ENCODE measurements around the gene CSTF2T.

Gene CSTF2T

GRCh38 chr10:51733057-51733456 lies 33.7 kb upstream of the CSTF2T start:
- H3K9me3 ChIP-seq (ENCODE audit: insufficient read depth, low read length) = no peaks in the 10 kb centered on the region
- no peaks in the 10 kb centered on the region for H3K9me2 ChIP-seq (replicated peaks; ENCODE audit: insufficient read depth, low read length)

GRCh38 chr10:51729822-51730555 lies 30.6 kb upstream of the CSTF2T start:
- TF ChIP-seq, protein P1, sequence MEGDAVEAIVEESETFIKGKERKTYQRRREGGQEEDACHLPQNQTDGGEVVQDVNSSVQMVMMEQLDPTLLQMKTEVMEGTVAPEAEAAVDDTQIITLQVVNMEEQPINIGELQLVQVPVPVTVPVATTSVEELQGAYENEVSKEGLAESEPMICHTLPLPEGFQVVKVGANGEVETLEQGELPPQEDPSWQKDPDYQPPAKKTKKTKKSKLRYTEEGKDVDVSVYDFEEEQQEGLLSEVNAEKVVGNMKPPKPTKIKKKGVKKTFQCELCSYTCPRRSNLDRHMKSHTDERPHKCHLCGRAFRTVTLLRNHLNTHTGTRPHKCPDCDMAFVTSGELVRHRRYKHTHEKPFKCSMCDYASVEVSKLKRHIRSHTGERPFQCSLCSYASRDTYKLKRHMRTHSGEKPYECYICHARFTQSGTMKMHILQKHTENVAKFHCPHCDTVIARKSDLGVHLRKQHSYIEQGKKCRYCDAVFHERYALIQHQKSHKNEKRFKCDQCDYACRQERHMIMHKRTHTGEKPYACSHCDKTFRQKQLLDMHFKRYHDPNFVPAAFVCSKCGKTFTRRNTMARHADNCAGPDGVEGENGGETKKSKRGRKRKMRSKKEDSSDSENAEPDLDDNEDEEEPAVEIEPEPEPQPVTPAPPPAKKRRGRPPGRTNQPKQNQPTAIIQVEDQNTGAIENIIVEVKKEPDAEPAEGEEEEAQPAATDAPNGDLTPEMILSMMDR (IDR thresholded peaks at IDR 0.05; ENCODE audit: insufficient read depth, low read length, poor library complexity, severe bottlenecking) = no peak
- TF ChIP-seq EZH2phosphoT487 (conservative IDR thresholded peaks at IDR 0.05; ENCODE audit: low read length) = no peak
- Histone ChIP-seq H3K4me2 (ENCODE audit: low read depth, low read length, poor library complexity, severe bottlenecking) (no peak overlapping the region), H3F3A (ENCODE audit: insufficient read depth) (no peaks in the 10 kb centered on the region), H3K36me3 (ENCODE audit: low read length) (no peaks in the 10 kb centered on the region), H2AFZ (ENCODE audit: low read depth, low read length, severe bottlenecking) (no peak overlapping the region), H3K4me3 (ENCODE audit: insufficient read depth, low read length, poor library complexity, severe bottlenecking) (no peak overlapping the region), H3K9me3 (ENCODE audit: insufficient read depth, low read length) (no peaks in the 10 kb centered on the region), H3K27ac (ENCODE audit: low read depth, low read length) (no peak overlapping the region), H3K9ac (ENCODE audit: low read length) (no peak overlapping the region), H3K27me3 (ENCODE audit: low read length) (no peaks in the 10 kb centered on the region), H4K20me1 (ENCODE audit: low read depth, low read length) (no peaks in the 10 kb centered on the region), H3K79me2 (ENCODE audit: insufficient read depth, low read length) (no peaks in the 10 kb centered on the region), H3K9me2 (replicated peaks; ENCODE audit: insufficient read depth, low read length) (no peaks in the 10 kb centered on the region)

More at GRCh38 chr10:51733057-51733456, 33.7 kb upstream of the CSTF2T start:
- H3K79me2 ChIP-seq (ENCODE audit: insufficient read depth, low read length) = no peaks in the 10 kb centered on the region
- H3K9ac ChIP-seq (ENCODE audit: low read length) = no peak overlapping the region
- H3K27me3 ChIP-seq (ENCODE audit: low read length) = no peaks in the 10 kb centered on the region
- H2AFZ ChIP-seq (ENCODE audit: low read depth, low read length, severe bottlenecking) = no peak overlapping the region
- H3K4me3 ChIP-seq (ENCODE audit: insufficient read depth, low read length, poor library complexity, severe bottlenecking) = no peak overlapping the region
- no peaks in the 10 kb centered on the region for H3K36me3 ChIP-seq (ENCODE audit: low read length)
- no peak overlapping the region for H3K27ac ChIP-seq (ENCODE audit: low read depth, low read length)
- H3F3A ChIP-seq (ENCODE audit: insufficient read depth) = no peaks in the 10 kb centered on the region
- TF ChIP-seq, protein P1 (IDR thresholded peaks at IDR 0.05; ENCODE audit: insufficient read depth, low read length, poor library complexity, severe bottlenecking) = no peak
- no peak for TF ChIP-seq EZH2phosphoT487 (conservative IDR thresholded peaks at IDR 0.05; ENCODE audit: low read length)
- no peak overlapping the region for H3K4me2 ChIP-seq (ENCODE audit: low read depth, low read length, poor library complexity, severe bottlenecking)
- H4K20me1 ChIP-seq (ENCODE audit: low read depth, low read length) = no peaks in the 10 kb centered on the region

DNA sequence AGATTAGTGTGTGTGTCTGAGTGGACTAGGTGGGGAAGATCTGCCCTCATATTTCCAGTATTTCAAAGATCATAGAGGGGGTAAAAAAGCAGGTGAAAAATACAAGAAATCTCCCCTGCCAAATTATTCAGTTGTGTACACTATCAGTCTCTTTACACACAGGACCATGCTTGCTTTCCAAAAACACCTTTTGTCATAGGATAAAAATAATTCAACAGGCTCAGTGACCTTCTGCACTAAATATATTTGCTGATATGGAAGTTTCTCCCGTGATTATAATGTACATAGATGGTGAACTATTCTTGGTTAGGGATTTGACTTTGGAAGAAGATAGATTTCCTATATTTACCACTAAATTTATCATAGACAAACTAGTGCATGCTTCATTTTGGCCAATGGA lies 24.6 kb upstream of the CSTF2T start:
- TF ChIP-seq, protein P1 (IDR thresholded peaks at IDR 0.05; ENCODE audit: insufficient read depth, low read length, poor library complexity, severe bottlenecking) = no peak
- no peak for TF ChIP-seq EZH2phosphoT487 (conservative IDR thresholded peaks at IDR 0.05; ENCODE audit: low read length)

More for the DNA sequence above, 24.6 kb upstream of the CSTF2T start:
- Histone ChIP-seq H4K20me1 (ENCODE audit: low read depth, low read length) (no peaks in the 10 kb centered on the region), H3K9me3 (ENCODE audit: insufficient read depth, low read length) (no peaks in the 10 kb centered on the region), H3K27ac (ENCODE audit: low read depth, low read length) (no peak overlapping the region), H2AFZ (ENCODE audit: low read depth, low read length, severe bottlenecking) (no peak overlapping the region), H3K9me2 (replicated peaks; ENCODE audit: insufficient read depth, low read length) (no peaks in the 10 kb centered on the region), H3K27me3 (ENCODE audit: low read length) (no peaks in the 10 kb centered on the region), H3K9ac (ENCODE audit: low read length) (no peak overlapping the region), H3K79me2 (ENCODE audit: insufficient read depth, low read length) (no peaks in the 10 kb centered on the region), H3K36me3 (ENCODE audit: low read length) (no peaks in the 10 kb centered on the region), H3F3A (ENCODE audit: insufficient read depth) (no peaks in the 10 kb centered on the region), H3K4me2 (ENCODE audit: low read depth, low read length, poor library complexity, severe bottlenecking) (no peak overlapping the region), H3K4me3 (ENCODE audit: insufficient read depth, low read length, poor library complexity, severe bottlenecking) (no peak overlapping the region)
